ENCODE results near the gene PUM1.

- TF ChIP-seq CTCF (conservative IDR thresholded peaks at IDR 0.05; ENCODE audit: low read depth, low read length) (no peak), EZH2 (IDR thresholded peaks at IDR 0.05; ENCODE audit: low read length, unreplicated experiment) (no peak), EZH2phosphoT487 (IDR thresholded peaks at IDR 0.05; ENCODE audit: borderline replicate concordance, low read length) (no peak)
Observed at GRCh38 chr1:31051611-31052010, 13.9 kb downstream of the PUM1 start.
